ENCODE results near the gene EFEMP2. TPM values are rescaled to one million over a fixed set of nuclear protein-coding genes. Genes with fewer than 3 reads are reported as not detected.
A peak's percentile ranks its signal among the peaks of the same experiment; 100 is the strongest.

The EFEMP2 gene
- total and polyA plus RNA-seq, 2 experiments from 2014 or later: 7.4 to 9.4 TPM

- Mint-ChIP-seq H3K9me3 (peaks cover 12% of the 10 kb centered on the region), H3K36me3 (ENCODE audit: low read depth) (peaks cover 64% of the 10 kb centered on the region), H3K4me1 (peaks cover 27% of the 10 kb centered on the region), H3K27ac (peak overlapping the region; percentile 40), H3K27me3 (ENCODE audit: insufficient read depth, low read depth, poor library complexity) (peaks cover 61% of the 10 kb centered on the region), H3K4me3 (peak overlapping the region; percentile 58)
- no peak overlapping the region for H3K4me3 ChIP-seq
- DNase-seq (ENCODE audit: low spot score) (no peak), ATAC-seq (no peak)
- peak overlapping the region; percentile 45; the same call in 1 of the 2 replicates for H3K27ac ChIP-seq (ENCODE audit: low read depth)
- no peaks in the 10 kb centered on the region for H3K9me2 ChIP-seq (ENCODE audit: insufficient read depth)
- peaks cover 28% of the 10 kb centered on the region for H3K36me3 ChIP-seq (ENCODE audit: insufficient read depth)
- no peaks in the 10 kb centered on the region for H3K27me3 ChIP-seq (ENCODE audit: insufficient read depth)
- peaks cover 33% of the 10 kb centered on the region for H4K20me1 ChIP-seq (replicated peaks; ENCODE audit: insufficient read depth)
- H3K4me2 ChIP-seq: no peak overlapping the region
- no peak overlapping the region for H2AFZ ChIP-seq
- H3F3A ChIP-seq (replicated peaks; ENCODE audit: low read depth): peaks cover 63% of the 10 kb centered on the region
- no peak for TF ChIP-seq ZNF462 (CRISPR knock-in tag; IDR thresholded peaks at IDR 0.05)
- TF ChIP-seq ETS1 (IDR thresholded peaks at IDR 0.05): no peak
- TF ChIP-seq JUNB (IDR thresholded peaks at IDR 0.05; ENCODE audit: unreplicated experiment): no peak
- TF ChIP-seq EZH2 (IDR thresholded peaks at IDR 0.05; ENCODE audit: low read depth, unreplicated experiment): no peak
- H3K4me1 ChIP-seq (ENCODE audit: insufficient read depth): peaks cover 3% of the 10 kb centered on the region; the same call in 1 of the 2 replicates
- H3K79me2 ChIP-seq (replicated peaks; ENCODE audit: insufficient read depth): peaks cover 39% of the 10 kb centered on the region
Observed at GRCh38 chr11:65854161-65854592, 18.4 kb downstream of the EFEMP2 start.

Data from GM23338 (cell line).